Neural cell (in vitro differentiated cells): Measurements from ENCODE around the gene ADM. TPM values are rescaled to one million over a fixed set of nuclear protein-coding genes. Genes with fewer than 3 reads are reported as not detected.

Experiments
- H2AFZ ChIP-seq: fragments of 200-600, 300-800 bp; sonication (generic), shearing (Covaris generic); 2 replicates; pipeline ENCODE4 v1.6.0; 2014; ENCODE audit warnings: low read depth, mild to moderate bottlenecking, antibody characterized with exemption, low read length, moderate library complexity
- H3F3A ChIP-seq: fragments of 200-600 bp; shearing (Covaris generic); 2 replicates; pipeline ENCODE4 v1.6.1; 2016; ENCODE audit warnings: mild to moderate bottlenecking, moderate library complexity, mixed read lengths, antibody characterized with exemption, low read length; ENCODE audit not compliant: insufficient read depth, poor library complexity, severe bottlenecking
- H3K27ac ChIP-seq: fragments of 200-600, 300-800 bp; sonication (generic), shearing (Covaris generic); 2 replicates; pipeline ENCODE4 v1.5.1; 2014; ENCODE audit warnings: mild to moderate bottlenecking, low read length, moderate library complexity
- H3K27me3 ChIP-seq: fragments of 300-800, 200-600 bp; sonication (generic), shearing (Covaris generic); 2 replicates; pipeline ENCODE4 v1.6.0; 2014; ENCODE audit warnings: mild to moderate bottlenecking, low read depth, low read length, moderate library complexity; ENCODE audit not compliant: insufficient read depth
- H3K36me3 ChIP-seq: fragments of 300-800, 200-600 bp; sonication (generic), shearing (Covaris generic); 2 replicates; pipeline ENCODE4 v1.5.1; 2014; ENCODE audit warnings: mild to moderate bottlenecking, antibody characterized with exemption, low read length, moderate library complexity; ENCODE audit not compliant: insufficient read depth
- H3K4me2 ChIP-seq: fragments of 300-800, 200-600 bp; sonication (generic), shearing (Covaris generic); 2 replicates; pipeline ENCODE4 v1.6.0; 2014; ENCODE audit warnings: mild to moderate bottlenecking, low read length
- H3K4me3 ChIP-seq: fragments of 300-800, 200-600 bp; sonication (generic), shearing (Covaris generic); 2 replicates; pipeline ENCODE4 v1.5.1; 2014; ENCODE audit warnings: mild to moderate bottlenecking, low read length, moderate library complexity
- H3K79me2 ChIP-seq: fragments of 200-600 bp; shearing (Covaris generic); replicated peaks from 2 replicates; pipeline ENCODE4 v1.6.0; 2014; ENCODE audit warnings: mild to moderate bottlenecking, low read length, moderate library complexity; ENCODE audit not compliant: insufficient read depth
- H3K9ac ChIP-seq: fragments of 300-800, 200-600 bp; sonication (generic), shearing (Covaris generic); 2 replicates; pipeline ENCODE4 v1.6.1; 2016; ENCODE audit warnings: mild to moderate bottlenecking, low read length, mixed read lengths
- H3K9me2 ChIP-seq: fragments of 200-600 bp; shearing (Covaris generic); 2 replicates; pipeline ENCODE4 v1.6.1; 2016; ENCODE audit warnings: mild to moderate bottlenecking, low read length, mixed read lengths; ENCODE audit not compliant: insufficient read depth
- H3K9me3 ChIP-seq: fragments of 200-600, 300-800 bp; sonication (generic), shearing (Covaris generic); 2 replicates; pipeline ENCODE4 v1.6.1; 2016; ENCODE audit warnings: mild to moderate bottlenecking, mixed run types, low read length, moderate library complexity, mixed read lengths
- H4K20me1 ChIP-seq: fragments of 200-600 bp; shearing (Covaris generic); 2 replicates; pipeline ENCODE4 v1.6.1; 2016; ENCODE audit warnings: mild to moderate bottlenecking, mixed run types; ENCODE audit not compliant: insufficient read depth
- EP300 ChIP-seq: fragments of 450-650 bp; conservative IDR thresholded peaks from 2 replicates; pipeline ENCODE4 v1.6.1; 2014; ENCODE audit warnings: antibody characterized with exemption, mild to moderate bottlenecking, moderate library complexity; ENCODE audit not compliant: poor library complexity, severe bottlenecking
- EZH2 ChIP-seq: fragments of 200-600, 300-800 bp; shearing (Covaris generic), sonication (generic); IDR thresholded peaks from 2 replicates; pipeline ENCODE4 v1.6.1; 2014; ENCODE audit warnings: antibody characterized with exemption, low read length, borderline replicate concordance, mild to moderate bottlenecking; ENCODE audit not compliant: insufficient read depth, poor library complexity, severe bottlenecking
- MXI1 ChIP-seq: fragments of 450-650 bp; conservative IDR thresholded peaks from 2 replicates; pipeline ENCODE4 v1.6.1; 2014; ENCODE audit warnings: antibody characterized with exemption, mild to moderate bottlenecking; ENCODE audit not compliant: poor library complexity, severe bottlenecking
- POLR2AphosphoS5 ChIP-seq: IDR thresholded peaks from 2 replicates; pipeline ENCODE4 v1.6.1; 2012
- RAD21 ChIP-seq: fragments of 450-650 bp; conservative IDR thresholded peaks from 2 replicates; pipeline ENCODE4 v1.6.1; 2014; ENCODE audit warnings: antibody characterized with exemption, mild to moderate bottlenecking, moderate library complexity
- REST ChIP-seq: IDR thresholded peaks from 2 replicates; pipeline ENCODE4 v1.6.1; 2012; ENCODE audit warnings: borderline replicate concordance
- SMC3 ChIP-seq: fragments of 450-650 bp; conservative IDR thresholded peaks from 2 replicates; pipeline ENCODE4 v1.6.1; 2014; ENCODE audit warnings: antibody characterized with exemption, mild to moderate bottlenecking, moderate library complexity; ENCODE audit not compliant: poor library complexity
- TAF1 ChIP-seq: IDR thresholded peaks from 2 replicates; pipeline ENCODE4 v1.6.1; 2012; ENCODE audit warnings: low read depth
- polyA plus RNA-seq: library from polyadenylated mRNA; depleted of rRNA; stranded (reverse); fragments of >200 nt; gene quantifications from 2 replicates; pipeline ENCODE4 v1.2.3, GENCODE V29; 2014
- TF ChIP-seq, protein P1 (sequence below): fragments of 450-650 bp; IDR thresholded peaks from 2 replicates; pipeline ENCODE4 v1.5.1; 2014; ENCODE audit warnings: antibody characterized with exemption, mild to moderate bottlenecking, moderate library complexity; ENCODE audit not compliant: poor library complexity, severe bottlenecking

Gene ADM
- polyA plus RNA-seq, 1 donor from 2014 or later: 1.6 TPM

DNA sequence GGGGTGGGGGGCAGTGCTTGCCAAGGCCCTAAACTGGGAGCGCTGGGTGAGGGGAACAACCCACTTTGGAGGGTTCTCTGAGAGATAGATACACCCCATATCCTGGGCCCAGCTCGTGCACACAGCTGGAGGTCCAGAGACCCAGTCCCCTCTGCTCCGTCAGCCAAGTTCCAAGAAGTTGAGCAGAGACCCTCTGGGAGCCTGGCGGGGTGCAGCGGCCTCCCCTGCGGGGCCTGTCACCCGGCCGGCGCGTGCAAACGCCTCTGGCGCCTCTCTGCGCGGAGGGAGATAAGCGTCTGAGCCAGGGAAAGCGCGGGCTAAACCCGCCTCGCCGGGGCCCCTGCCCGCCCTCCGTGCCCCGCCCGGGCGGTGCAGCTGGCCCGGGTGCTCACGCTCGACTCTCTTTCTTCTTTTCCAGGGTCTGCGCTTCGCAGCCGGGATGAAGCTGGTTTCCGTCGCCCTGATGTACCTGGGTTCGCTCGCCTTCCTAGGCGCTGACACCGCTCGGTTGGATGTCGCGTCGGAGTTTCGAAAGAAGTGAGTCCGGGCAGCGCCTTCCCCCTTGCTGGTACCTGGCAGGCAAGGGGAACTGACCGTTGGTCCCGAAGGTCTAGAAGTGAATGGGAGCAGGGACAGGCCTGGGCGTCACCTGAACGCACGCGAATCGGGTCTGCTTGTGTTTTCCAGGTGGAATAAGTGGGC lies 540 bp downstream of the ADM start:
- Histone ChIP-seq H3K9me3 (no peaks in the 10 kb centered on the region), H3K9me2 (no peaks in the 10 kb centered on the region), H3K27me3 (peaks cover 94% of the 10 kb centered on the region), H3F3A (no peaks in the 10 kb centered on the region), H3K79me2 (no peaks in the 10 kb centered on the region), H3K27ac (no peak overlapping the region), H3K36me3 (no peaks in the 10 kb centered on the region), H2AFZ (no peak overlapping the region), H3K4me3 (peak overlapping the region; percentile 64), H3K4me2 (no peak overlapping the region), H3K9ac (no peak overlapping the region), H4K20me1 (no peaks in the 10 kb centered on the region)
- TF ChIP-seq RAD21 (no peak), EZH2 (peak; percentile 46), TAF1 (peak; percentile 32), POLR2AphosphoS5 (peak; percentile 19)
- TF ChIP-seq, protein P1, sequence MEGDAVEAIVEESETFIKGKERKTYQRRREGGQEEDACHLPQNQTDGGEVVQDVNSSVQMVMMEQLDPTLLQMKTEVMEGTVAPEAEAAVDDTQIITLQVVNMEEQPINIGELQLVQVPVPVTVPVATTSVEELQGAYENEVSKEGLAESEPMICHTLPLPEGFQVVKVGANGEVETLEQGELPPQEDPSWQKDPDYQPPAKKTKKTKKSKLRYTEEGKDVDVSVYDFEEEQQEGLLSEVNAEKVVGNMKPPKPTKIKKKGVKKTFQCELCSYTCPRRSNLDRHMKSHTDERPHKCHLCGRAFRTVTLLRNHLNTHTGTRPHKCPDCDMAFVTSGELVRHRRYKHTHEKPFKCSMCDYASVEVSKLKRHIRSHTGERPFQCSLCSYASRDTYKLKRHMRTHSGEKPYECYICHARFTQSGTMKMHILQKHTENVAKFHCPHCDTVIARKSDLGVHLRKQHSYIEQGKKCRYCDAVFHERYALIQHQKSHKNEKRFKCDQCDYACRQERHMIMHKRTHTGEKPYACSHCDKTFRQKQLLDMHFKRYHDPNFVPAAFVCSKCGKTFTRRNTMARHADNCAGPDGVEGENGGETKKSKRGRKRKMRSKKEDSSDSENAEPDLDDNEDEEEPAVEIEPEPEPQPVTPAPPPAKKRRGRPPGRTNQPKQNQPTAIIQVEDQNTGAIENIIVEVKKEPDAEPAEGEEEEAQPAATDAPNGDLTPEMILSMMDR: no peak

GRCh38 chr11:10305964-10306918 lies 1.4 kb downstream of the ADM start:
- Histone ChIP-seq H3K4me2 (no peak overlapping the region), H3K27ac (no peak overlapping the region), H3K79me2 (no peaks in the 10 kb centered on the region), H3K36me3 (no peaks in the 10 kb centered on the region), H2AFZ (no peak overlapping the region), H3K27me3 (peaks cover 86% of the 10 kb centered on the region), H3K4me3 (peak overlapping the region; percentile 64), H3K9ac (no peak overlapping the region), H3K9me2 (no peaks in the 10 kb centered on the region), H4K20me1 (no peaks in the 10 kb centered on the region), H3F3A (no peaks in the 10 kb centered on the region), H3K9me3 (no peaks in the 10 kb centered on the region)
- TF ChIP-seq POLR2AphosphoS5 (no peak), TAF1 (no peak), EZH2 (peak; percentile 28)
- TF ChIP-seq, protein P1: no peak

DNA sequence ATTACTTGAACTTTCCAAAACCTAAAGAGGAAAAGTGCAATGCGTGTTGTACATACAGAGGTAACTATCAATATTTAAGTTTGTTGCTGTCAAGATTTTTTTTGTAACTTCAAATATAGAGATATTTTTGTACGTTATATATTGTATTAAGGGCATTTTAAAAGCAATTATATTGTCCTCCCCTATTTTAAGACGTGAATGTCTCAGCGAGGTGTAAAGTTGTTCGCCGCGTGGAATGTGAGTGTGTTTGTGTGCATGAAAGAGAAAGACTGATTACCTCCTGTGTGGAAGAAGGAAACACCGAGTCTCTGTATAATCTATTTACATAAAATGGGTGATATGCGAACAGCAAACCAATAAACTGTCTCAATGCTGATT lies 2.1 kb downstream of the ADM start:
- Histone ChIP-seq H3K36me3 (no peaks in the 10 kb centered on the region), H3F3A (no peaks in the 10 kb centered on the region), H3K27ac (no peak overlapping the region), H3K27me3 (peaks cover 78% of the 10 kb centered on the region), H3K4me2 (no peak overlapping the region), H2AFZ (no peak overlapping the region), H3K9me3 (no peaks in the 10 kb centered on the region), H4K20me1 (no peaks in the 10 kb centered on the region), H3K9me2 (no peaks in the 10 kb centered on the region), H3K4me3 (peak overlapping the region; percentile 64), H3K9ac (no peak overlapping the region), H3K79me2 (no peaks in the 10 kb centered on the region)
- TF ChIP-seq EP300 (no peak), POLR2AphosphoS5 (no peak), SMC3 (no peak), REST (no peak), RAD21 (no peak), EZH2 (no peak), MXI1 (no peak)
